SU-DHL-6 (cell line): ENCODE results near the gene MOV10L1.

Source experiments
- H2AFZ ChIP-seq: fragments of 200-600 bp; sonication (generic); 2 replicates; pipeline ENCODE4 v1.6.1; 2014; ENCODE audit warnings: low read depth, mild to moderate bottlenecking, moderate library complexity, mixed read lengths, antibody characterized with exemption, low read length; ENCODE audit not compliant: severe bottlenecking
- H3F3A ChIP-seq: fragments of 200-600 bp; shearing (Covaris generic); 2 replicates; pipeline ENCODE4 v1.6.0; 2016; ENCODE audit warnings: antibody characterized with exemption, mild to moderate bottlenecking; ENCODE audit not compliant: insufficient read depth
- H3K27ac ChIP-seq: fragments of 200-600 bp; sonication (generic); 2 replicates; pipeline ENCODE4 v1.5.1; 2016; ENCODE audit warnings: low read depth, mild to moderate bottlenecking, low read length, moderate library complexity, mixed read lengths
- H3K27me3 ChIP-seq: fragments of 200-600 bp; sonication (generic), shearing (Covaris generic); 2 replicates; pipeline ENCODE4 v1.6.0; 2014; ENCODE audit warnings: mild to moderate bottlenecking, low read length
- H3K36me3 ChIP-seq: fragments of 200-600 bp; sonication (generic); 2 replicates; pipeline ENCODE4 v1.6.1; 2014; ENCODE audit warnings: mild to moderate bottlenecking, low read length, mixed read lengths
- H3K4me2 ChIP-seq: fragments of 300-600, 200-600 bp; shearing (Covaris generic), sonication (generic); 2 replicates; pipeline ENCODE4 v1.6.0; 2014; ENCODE audit warnings: low read length, low read depth, mild to moderate bottlenecking; ENCODE audit not compliant: poor library complexity, severe bottlenecking
- H3K4me3 ChIP-seq: fragments of 200-600 bp; sonication (generic); 2 replicates; pipeline ENCODE4 v1.5.1; 2014; ENCODE audit warnings: antibody characterized with exemption, low read length, mild to moderate bottlenecking, mixed read lengths; ENCODE audit not compliant: insufficient read depth, poor library complexity, severe bottlenecking
- H3K79me2 ChIP-seq: fragments of 200-600 bp; sonication (generic); 2 replicates; pipeline ENCODE4 v1.6.1; 2014; ENCODE audit warnings: mild to moderate bottlenecking, low read length, moderate library complexity; ENCODE audit not compliant: insufficient read depth
- H3K9ac ChIP-seq: fragments of 200-600 bp; sonication (generic); 2 replicates; pipeline ENCODE4 v1.7.0; 2014; ENCODE audit warnings: mild to moderate bottlenecking, low read length
- H3K9me2 ChIP-seq: fragments of 200-600 bp; sonication (generic); replicated peaks from 2 replicates; pipeline ENCODE4 v1.6.1; 2014; ENCODE audit warnings: low read length; ENCODE audit not compliant: insufficient read depth
- H3K9me3 ChIP-seq: fragments of 200-600 bp; sonication (generic); 2 replicates; pipeline ENCODE4 v1.6.1; 2014; ENCODE audit warnings: low read length, mixed read lengths; ENCODE audit not compliant: insufficient read depth
- H4K20me1 ChIP-seq: fragments of 200-600 bp; sonication (generic); 2 replicates; pipeline ENCODE4 v1.6.1; 2014; ENCODE audit warnings: low read depth, mild to moderate bottlenecking, antibody characterized with exemption, low read length, moderate library complexity, mixed read lengths
- CTCF ChIP-seq: fragments of 200-600 bp; sonication (generic); IDR thresholded peaks from one replicate; pipeline ENCODE4 v1.5.1; 2017; ENCODE audit warnings: antibody characterized with exemption, mild to moderate bottlenecking, low read length, moderate library complexity; ENCODE audit not compliant: insufficient read depth, poor library complexity, severe bottlenecking
- EZH2phosphoT487 ChIP-seq: fragments of 200-600 bp; sonication (generic), shearing (Covaris generic); conservative IDR thresholded peaks from 2 replicates; pipeline ENCODE4 v1.6.1; 2018; ENCODE audit warnings: mild to moderate bottlenecking, antibody characterized with exemption, low read length, moderate library complexity, mixed read lengths

MOV10L1 gene

GRCh38 chr22:50194037-50194805 is 104.4 kb downstream of the MOV10L1 start:
- Histone ChIP-seq H3K9ac (0 out of 2 replicates have a peak overlapping the region, but pooled peaks have one; percentile 18), H3K79me2 (peaks cover 17% of the 10 kb centered on the region), H3K4me2 (no peak overlapping the region), H2AFZ (no peak overlapping the region), H3K9me3 (no peaks in the 10 kb centered on the region), H3K27ac (peak overlapping the region; percentile 99), H3K27me3 (no peaks in the 10 kb centered on the region), H3K9me2 (no peaks in the 10 kb centered on the region), H3F3A (peaks cover 52% of the 10 kb centered on the region), H3K36me3 (no peaks in the 10 kb centered on the region), H4K20me1 (no peaks in the 10 kb centered on the region), H3K4me3 (no peak overlapping the region)
- no peak for TF ChIP-seq CTCF
- TF ChIP-seq EZH2phosphoT487 = no peak

- H3K79me2 ChIP-seq = peaks cover 17% of the 10 kb centered on the region
- H3F3A ChIP-seq = peaks cover 37% of the 10 kb centered on the region
- H3K9ac ChIP-seq = no peak overlapping the region
- H3K27ac ChIP-seq = peak overlapping the region; percentile 49
- no peak for TF ChIP-seq EZH2phosphoT487
- no peak for TF ChIP-seq CTCF
- H3K4me2 ChIP-seq = no peak overlapping the region
- H3K36me3 ChIP-seq = no peaks in the 10 kb centered on the region
- H2AFZ ChIP-seq = no peak overlapping the region
- H3K9me2 ChIP-seq = no peaks in the 10 kb centered on the region
- H3K9me3 ChIP-seq = no peaks in the 10 kb centered on the region
- no peak overlapping the region for H3K4me3 ChIP-seq
- H4K20me1 ChIP-seq = no peaks in the 10 kb centered on the region
- no peaks in the 10 kb centered on the region for H3K27me3 ChIP-seq
Observed at GRCh38 chr22:50196256-50196655, 106.5 kb downstream of the MOV10L1 start.

- H3K36me3 ChIP-seq = no peaks in the 10 kb centered on the region
- H4K20me1 ChIP-seq = no peaks in the 10 kb centered on the region
- H3K79me2 ChIP-seq = peaks cover 27% of the 10 kb centered on the region
- H3K9ac ChIP-seq = no peak overlapping the region
- H3K27ac ChIP-seq = peak overlapping the region; percentile 49
- H2AFZ ChIP-seq = no peak overlapping the region
- no peaks in the 10 kb centered on the region for H3K27me3 ChIP-seq
- no peak overlapping the region for H3K4me2 ChIP-seq
- H3K4me3 ChIP-seq = no peak overlapping the region
- no peaks in the 10 kb centered on the region for H3K9me2 ChIP-seq
- H3F3A ChIP-seq = peaks cover 29% of the 10 kb centered on the region
- H3K9me3 ChIP-seq = no peaks in the 10 kb centered on the region
- TF ChIP-seq EZH2phosphoT487 (no peak), CTCF (no peak)
Observed at GRCh38 chr22:50197000-50197800, 107.4 kb downstream of the MOV10L1 start.
